Prostate gland (tissue), 2 donors: ENCODE data around the gene SKAP2. TPM values are rescaled to one million over a fixed set of nuclear protein-coding genes. Genes with fewer than 3 reads are reported as not detected.

ENCODE experiments used
- DNase-seq: peaks from one replicate; pipeline ENCODE4 v3.0.0-alpha.2; 2019; ENCODE audit warnings: low spot score
- H3K27ac ChIP-seq, 2 donors: fragments of 200-600 bp; sonication (generic); 2 replicates each; pipeline ENCODE4 v1.5.1; 2017 to 2019
- H3K27me3 ChIP-seq: fragments of 200-600 bp; sonication (generic); replicated peaks from 2 replicates; pipeline ENCODE4 v1.5.1; 2019; ENCODE audit not compliant: insufficient read depth
- H3K36me3 ChIP-seq, 2 donors: fragments of 200-600 bp; sonication (generic); 1 replicate in 1 of 2; 2 replicates in 1 of 2; pipeline versions ENCODE4 v1.5.1 to v1.8.1; 2017 to 2019
- H3K4me1 ChIP-seq: fragments of 200-600 bp; sonication (generic); replicated peaks from 2 replicates; pipeline ENCODE4 v1.5.1; 2019
- H3K4me3 ChIP-seq, 2 donors: fragments of 200-600 bp; sonication (generic); 2 replicates each; pipeline ENCODE4 v1.5.1; 2017 to 2019
- H3K9me3 ChIP-seq: fragments of 200-600 bp; sonication (generic); 2 replicates; pipeline ENCODE4 v1.5.1; 2017
- CTCF ChIP-seq, 4 experiments: fragments of 200-600 bp in 2 of 4; fragments of 450-650 bp in 2 of 4; sonication (generic) in 2 of 4; IDR thresholded peaks; 1 replicate in 3 of 4; 2 replicates in 1 of 4; pipeline ENCODE4 v1.5.1; 2016 to 2019; ENCODE audit warnings: antibody characterized with exemption in 4 of 4, mild to moderate bottlenecking in 2 of 4, moderate library complexity in 2 of 4
- POLR2A ChIP-seq: fragments of 450-650 bp; IDR thresholded peaks from one replicate; pipeline ENCODE4 v1.6.1; 2016; ENCODE audit warnings: antibody characterized with exemption, mild to moderate bottlenecking
- POLR2AphosphoS5 ChIP-seq: sonication (generic); formaldehyde crosslinking; IDR thresholded peaks from one replicate; pipeline ENCODE4 v1.6.1; 2017; ENCODE audit warnings: antibody characterized with exemption
- WGBS: methylation state at CpG from one replicate; pipeline ENCODE4 v1.1.5; 2018; 5-methylcytosine and 5-hydroxymethylcytosine counted together
- intact Hi-C: fragments of 100-400 bp; cut with DNase I; formaldehyde crosslinking; loops from one replicate; pipeline ENCODE4 v1.14.2; 2022
- total RNA-seq, 2 donors: library from RNA; depleted of rRNA; stranded (reverse); fragments of >200 nt; gene quantifications; one replicate each; pipeline ENCODE4 v1.1.0, GENCODE V29; 2016

The SKAP2 gene
- total RNA-seq, 2 donors from 2014 or later, result 16.1 to 25.6 TPM

GRCh38 chr7:26777385-26777784 is 87.0 kb downstream of the SKAP2 start:
- Histone ChIP-seq H3K27ac (no peak overlapping the region), H3K4me1 (no peaks in the 10 kb centered on the region), H3K4me3 (no peak overlapping the region), H3K36me3 (no peaks in the 10 kb centered on the region), H3K9me3 (no peaks in the 10 kb centered on the region), H3K27me3 (no peaks in the 10 kb centered on the region)
- intact Hi-C loops, result no loop called here
- DNase-seq, result no peak
- TF ChIP-seq POLR2A, result no peak
- TF ChIP-seq CTCF (IDR thresholded peaks at IDR 0.05), result no peak
- TF ChIP-seq POLR2AphosphoS5, result no peak

- no peaks in the 10 kb centered on the region for H3K9me3 ChIP-seq
- no peak for DNase-seq
- H3K27ac ChIP-seq, result no peak overlapping the region
- no peak for TF ChIP-seq POLR2A
- TF ChIP-seq CTCF (IDR thresholded peaks at IDR 0.05), result no peak
- no peak for TF ChIP-seq POLR2AphosphoS5
- H3K36me3 ChIP-seq, result no peaks in the 10 kb centered on the region
- H3K4me1 ChIP-seq, result no peaks in the 10 kb centered on the region
- WGBS, result 95% methylated on average over 1 of the region's 1 CpG
- H3K4me3 ChIP-seq, result no peak overlapping the region
- intact Hi-C loops, result no loop called here
- H3K27me3 ChIP-seq, result no peaks in the 10 kb centered on the region
Measured at GRCh38 chr7:26760501-26760900, 103.9 kb downstream of the SKAP2 start.

- no peak for DNase-seq
- Histone ChIP-seq H3K9me3 (no peaks in the 10 kb centered on the region), H3K27me3 (no peaks in the 10 kb centered on the region), H3K4me1 (no peaks in the 10 kb centered on the region), H3K4me3 (no peak overlapping the region), H3K27ac (no peak overlapping the region), H3K36me3 (no peaks in the 10 kb centered on the region)
- TF ChIP-seq POLR2AphosphoS5, result no peak
- no peak for TF ChIP-seq POLR2A
- no peak for TF ChIP-seq CTCF (IDR thresholded peaks at IDR 0.05)
- intact Hi-C loops, result no loop called here
- 98% methylated on average over 2 of the region's 2 CpGs for WGBS
Measured at GRCh38 chr7:26759108-26759507, 105.3 kb downstream of the SKAP2 start.

- intact Hi-C loops, result no loop called here
- H3K9me3 ChIP-seq, result no peaks in the 10 kb centered on the region
- H3K27ac ChIP-seq, result no peak overlapping the region
- H3K4me1 ChIP-seq, result no peaks in the 10 kb centered on the region
- TF ChIP-seq CTCF (IDR thresholded peaks at IDR 0.05), result no peak
- TF ChIP-seq POLR2A, result no peak
- TF ChIP-seq POLR2AphosphoS5, result no peak
- H3K4me3 ChIP-seq, result no peak overlapping the region
- H3K27me3 ChIP-seq, result no peaks in the 10 kb centered on the region
- 53% methylated on average over 2 of the region's 2 CpGs for WGBS
- no peak for DNase-seq
- no peaks in the 10 kb centered on the region for H3K36me3 ChIP-seq
Measured at GRCh38 chr7:26743205-26743604, 121.2 kb downstream of the SKAP2 start.

GRCh38 chr7:26735976-26736600 is 128.3 kb downstream of the SKAP2 start:
- Histone ChIP-seq H3K36me3 (no peaks in the 10 kb centered on the region), H3K4me3 (no peak overlapping the region), H3K9me3 (no peaks in the 10 kb centered on the region), H3K27ac (no peak overlapping the region), H3K27me3 (peaks cover under 1% of the 10 kb centered on the region), H3K4me1 (no peaks in the 10 kb centered on the region)
- WGBS, result 67% methylated on average over 2 of the region's 2 CpGs
- TF ChIP-seq POLR2A (no peak), POLR2AphosphoS5 (no peak), CTCF (IDR thresholded peaks at IDR 0.05) (no peak)
- no peak for DNase-seq
- intact Hi-C loops, result no loop called here
